Measurements from ENCODE around the gene PHACTR1.

DNA sequence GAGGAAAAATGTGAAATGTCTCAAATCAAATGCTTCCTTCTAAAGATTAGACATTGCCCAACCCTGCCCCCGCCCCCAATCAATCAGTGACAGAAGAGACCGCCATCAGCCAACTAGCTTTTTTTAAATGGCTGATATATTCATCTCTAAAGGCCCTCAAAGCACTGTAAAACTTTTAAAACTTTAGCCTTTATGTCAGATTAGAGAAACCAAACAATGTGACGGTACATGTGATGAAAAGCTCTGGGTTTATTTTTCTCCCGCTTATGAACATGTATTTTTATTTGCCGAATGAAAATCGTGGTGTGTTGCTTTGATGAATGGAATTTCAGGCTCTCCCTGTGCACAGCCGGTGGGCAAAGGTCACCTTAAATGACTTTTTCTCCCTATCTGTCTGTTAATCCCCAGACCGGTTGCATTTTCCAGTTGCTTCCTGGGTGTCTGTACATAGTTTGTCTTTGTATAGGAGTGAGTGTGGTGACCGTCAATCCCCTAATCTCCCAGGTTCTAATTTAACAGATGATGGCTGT, 573.3 kb downstream of the PHACTR1 start:
- TF ChIP-seq POLR2AphosphoS5 (IDR thresholded peaks at IDR 0.05; ENCODE audit: low read depth, low read length) (no peak), TCF7L2 (IDR thresholded peaks at IDR 0.05; ENCODE audit: low read depth, low read length) (no peak)
